ENCODE data around the gene FNDC3B. TPM values are rescaled to one million over a fixed set of nuclear protein-coding genes. Genes with fewer than 3 reads are reported as not detected.

FNDC3B gene
- total RNA-seq, 4 donors from 2014 or later: 23.9 to 61.9 (median 37.0) TPM

DNA sequence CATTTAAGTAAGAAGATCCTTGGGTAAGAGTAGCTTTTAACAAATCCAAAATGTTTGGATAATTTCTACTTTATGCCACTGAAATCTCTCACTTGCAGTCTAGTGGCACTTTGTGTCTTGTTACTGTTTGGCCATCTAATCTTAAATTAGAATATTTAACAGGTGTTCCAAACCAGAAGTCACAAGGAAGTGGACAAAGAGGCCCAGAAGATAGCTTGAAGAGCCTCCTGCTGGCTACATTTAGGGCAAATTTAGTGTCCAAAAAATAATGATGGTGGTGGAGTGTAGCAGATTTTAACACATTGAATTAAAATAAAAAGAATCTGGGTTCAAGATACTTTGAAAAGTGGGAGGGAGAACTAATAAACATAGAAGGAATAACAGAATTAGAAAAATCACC is 236.7 kb downstream of the FNDC3B start:
- H3K4me1 ChIP-seq: peaks cover 10% of the 10 kb centered on the region

DNA sequence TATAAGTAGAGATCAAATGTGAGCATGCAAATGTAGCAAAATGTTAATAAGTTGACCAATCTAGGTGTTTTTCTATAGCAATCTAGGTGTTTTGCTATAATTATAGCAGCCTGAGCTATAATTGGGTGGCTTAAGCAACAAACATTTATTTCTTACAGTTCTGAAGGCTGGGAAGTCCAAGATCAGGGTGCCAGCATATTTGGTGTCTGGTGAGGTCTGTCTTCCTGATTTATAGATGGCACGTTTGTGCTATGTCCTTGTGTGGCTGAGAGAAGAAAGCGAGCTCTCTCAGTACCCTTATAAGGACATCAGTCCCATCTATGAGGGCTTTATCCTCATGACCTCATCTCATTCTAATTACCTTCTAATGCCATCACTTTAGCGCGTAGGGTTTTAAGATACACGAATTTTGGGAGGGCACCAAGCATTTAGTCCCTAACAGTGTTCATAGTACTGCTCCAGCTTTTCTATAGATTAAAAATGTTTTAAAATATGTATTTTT is 237.8 kb downstream of the FNDC3B start:
- H3K4me3 ChIP-seq: no peak overlapping the region

More for the DNA sequence above, 236.7 kb downstream of the FNDC3B start:
- Histone ChIP-seq H3K9me3 (no peaks in the 10 kb centered on the region), H3K27me3 (no peaks in the 10 kb centered on the region), H3K27ac (no peak overlapping the region), H3K36me3 (no peaks in the 10 kb centered on the region), H3K4me3 (no peak overlapping the region)
- no peak for TF ChIP-seq EP300 (IDR thresholded peaks at IDR 0.05)
- no peak for DNase-seq (ENCODE audit: low spot score in 2 of 2)

DNA sequence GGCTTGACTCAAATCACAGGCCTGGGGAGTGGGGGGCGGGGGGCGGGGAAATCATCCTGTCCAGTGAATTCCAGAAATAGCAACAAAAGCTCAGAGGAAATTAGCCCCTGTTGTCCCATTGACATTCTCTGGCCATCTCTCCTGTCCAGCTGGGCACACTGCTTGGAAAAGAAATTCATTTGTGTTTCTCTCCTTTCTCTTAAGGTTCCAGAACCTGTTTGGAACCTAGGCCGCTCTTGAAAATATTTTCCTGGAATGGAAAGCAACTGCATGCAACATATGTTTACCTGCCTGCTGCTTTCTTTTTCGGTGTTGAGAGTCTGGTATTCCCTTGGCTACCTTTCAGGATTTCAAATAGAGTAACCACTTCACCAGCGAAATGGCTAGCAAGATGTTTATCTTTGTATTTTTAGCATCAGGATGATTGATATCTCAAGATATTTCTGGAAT is 239.8 kb downstream of the FNDC3B start:
- no peaks in the 10 kb centered on the region for H3K36me3 ChIP-seq
- no peak for TF ChIP-seq EP300 (IDR thresholded peaks at IDR 0.05)
- no peaks in the 10 kb centered on the region for H3K9me3 ChIP-seq
- H3K4me3 ChIP-seq: no peak overlapping the region
- peaks cover 7% of the 10 kb centered on the region for H3K4me1 ChIP-seq
- H3K27ac ChIP-seq: no peak overlapping the region
- 47% methylated on average over 5 of the region's 5 CpGs for WGBS
- no peak for DNase-seq (ENCODE audit: low spot score in 2 of 2)
- H3K27me3 ChIP-seq: no peaks in the 10 kb centered on the region

More for the DNA sequence above, 237.8 kb downstream of the FNDC3B start:
- H3K36me3 ChIP-seq: no peaks in the 10 kb centered on the region
- WGBS: 92% methylated on average over 5 of the region's 5 CpGs
- no peaks in the 10 kb centered on the region for H3K9me3 ChIP-seq
- H3K27ac ChIP-seq: no peak overlapping the region
- no peaks in the 10 kb centered on the region for H3K27me3 ChIP-seq
- H3K4me1 ChIP-seq: peaks cover 8% of the 10 kb centered on the region
- TF ChIP-seq POLR2AphosphoS5 (IDR thresholded peaks at IDR 0.05) (no peak), POLR2A (IDR thresholded peaks at IDR 0.05) (no peak), EP300 (IDR thresholded peaks at IDR 0.05) (no peak)
- TF ChIP-seq, protein P1, sequence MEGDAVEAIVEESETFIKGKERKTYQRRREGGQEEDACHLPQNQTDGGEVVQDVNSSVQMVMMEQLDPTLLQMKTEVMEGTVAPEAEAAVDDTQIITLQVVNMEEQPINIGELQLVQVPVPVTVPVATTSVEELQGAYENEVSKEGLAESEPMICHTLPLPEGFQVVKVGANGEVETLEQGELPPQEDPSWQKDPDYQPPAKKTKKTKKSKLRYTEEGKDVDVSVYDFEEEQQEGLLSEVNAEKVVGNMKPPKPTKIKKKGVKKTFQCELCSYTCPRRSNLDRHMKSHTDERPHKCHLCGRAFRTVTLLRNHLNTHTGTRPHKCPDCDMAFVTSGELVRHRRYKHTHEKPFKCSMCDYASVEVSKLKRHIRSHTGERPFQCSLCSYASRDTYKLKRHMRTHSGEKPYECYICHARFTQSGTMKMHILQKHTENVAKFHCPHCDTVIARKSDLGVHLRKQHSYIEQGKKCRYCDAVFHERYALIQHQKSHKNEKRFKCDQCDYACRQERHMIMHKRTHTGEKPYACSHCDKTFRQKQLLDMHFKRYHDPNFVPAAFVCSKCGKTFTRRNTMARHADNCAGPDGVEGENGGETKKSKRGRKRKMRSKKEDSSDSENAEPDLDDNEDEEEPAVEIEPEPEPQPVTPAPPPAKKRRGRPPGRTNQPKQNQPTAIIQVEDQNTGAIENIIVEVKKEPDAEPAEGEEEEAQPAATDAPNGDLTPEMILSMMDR (IDR thresholded peaks at IDR 0.05): no peak
- no peak for DNase-seq (ENCODE audit: low spot score in 2 of 2)

DNA sequence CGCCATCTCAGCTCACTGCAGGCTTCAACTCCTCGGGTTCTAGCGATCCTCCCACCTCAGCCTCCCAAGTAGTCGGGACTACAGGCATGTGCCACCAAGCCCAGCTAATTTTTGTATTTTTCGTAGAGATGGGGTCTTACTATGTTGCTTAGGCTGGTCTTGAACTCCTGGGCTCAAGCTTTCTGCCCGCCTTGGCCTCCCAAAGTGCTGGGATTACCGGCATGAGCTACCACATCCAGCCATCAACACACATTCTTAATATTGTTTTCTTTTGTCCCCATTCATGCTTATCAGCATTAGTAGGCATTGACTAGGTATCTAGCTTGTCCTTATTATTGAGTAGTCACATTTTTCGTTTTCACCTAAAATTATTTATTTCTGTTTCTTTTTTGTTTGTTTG is 240.6 kb downstream of the FNDC3B start:
- no peak for DNase-seq (ENCODE audit: low spot score in 2 of 2)
- Histone ChIP-seq H3K36me3 (no peaks in the 10 kb centered on the region), H3K27ac (no peak overlapping the region), H3K4me1 (peaks cover 7% of the 10 kb centered on the region), H3K4me3 (no peak overlapping the region), H3K27me3 (no peaks in the 10 kb centered on the region), H3K9me3 (no peaks in the 10 kb centered on the region)
- TF ChIP-seq, protein P1 (IDR thresholded peaks at IDR 0.05): no peak
- TF ChIP-seq POLR2AphosphoS5 (IDR thresholded peaks at IDR 0.05): no peak
- TF ChIP-seq POLR2A (IDR thresholded peaks at IDR 0.05): no peak
- TF ChIP-seq EP300 (IDR thresholded peaks at IDR 0.05): no peak
- 94% methylated on average over 8 of the region's 8 CpGs for WGBS

DNA sequence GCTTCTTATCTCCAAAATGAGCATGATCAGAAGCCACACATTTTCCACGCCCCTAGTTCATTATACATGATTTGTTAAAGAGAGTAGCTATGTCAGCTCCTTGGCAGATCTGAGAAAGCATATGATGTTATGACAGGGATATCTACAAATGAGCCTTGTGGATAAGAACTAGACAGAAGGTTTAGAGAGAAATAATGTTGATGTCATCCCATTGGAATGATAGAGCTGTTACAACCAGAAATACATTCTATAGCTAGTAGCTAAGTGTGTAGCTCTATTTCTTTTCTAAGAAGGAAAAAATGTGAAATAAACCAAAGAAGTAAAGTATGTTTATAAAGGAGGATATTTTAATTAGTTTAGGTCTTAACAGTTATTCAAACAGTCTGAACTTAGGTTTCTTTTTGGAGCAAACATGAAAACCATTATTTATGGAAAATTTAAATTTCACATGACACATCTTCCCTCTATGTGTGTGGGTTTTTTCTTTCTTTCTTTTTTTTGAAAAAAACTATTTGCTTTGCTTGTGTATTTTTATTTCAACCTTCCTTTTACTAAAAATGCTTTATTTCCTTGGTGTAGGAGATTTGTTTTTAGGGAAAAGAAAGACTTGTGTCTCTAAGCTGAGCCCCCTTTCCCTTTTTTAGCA is 241.2 kb downstream of the FNDC3B start:
- peaks cover 7% of the 10 kb centered on the region for H3K4me1 ChIP-seq
- 74% methylated on average over 1 of the region's 1 CpG for WGBS
- DNase-seq (ENCODE audit: low spot score in 2 of 2): no peak
- H3K27ac ChIP-seq: no peak overlapping the region
- no peaks in the 10 kb centered on the region for H3K9me3 ChIP-seq
- H3K27me3 ChIP-seq: no peaks in the 10 kb centered on the region
- H3K4me3 ChIP-seq: no peak overlapping the region
- H3K36me3 ChIP-seq: no peaks in the 10 kb centered on the region
- TF ChIP-seq POLR2AphosphoS5 (IDR thresholded peaks at IDR 0.05) (no peak), POLR2A (IDR thresholded peaks at IDR 0.05) (no peak), EP300 (IDR thresholded peaks at IDR 0.05) (no peak)
- TF ChIP-seq, protein P1 (IDR thresholded peaks at IDR 0.05): no peak

DNA sequence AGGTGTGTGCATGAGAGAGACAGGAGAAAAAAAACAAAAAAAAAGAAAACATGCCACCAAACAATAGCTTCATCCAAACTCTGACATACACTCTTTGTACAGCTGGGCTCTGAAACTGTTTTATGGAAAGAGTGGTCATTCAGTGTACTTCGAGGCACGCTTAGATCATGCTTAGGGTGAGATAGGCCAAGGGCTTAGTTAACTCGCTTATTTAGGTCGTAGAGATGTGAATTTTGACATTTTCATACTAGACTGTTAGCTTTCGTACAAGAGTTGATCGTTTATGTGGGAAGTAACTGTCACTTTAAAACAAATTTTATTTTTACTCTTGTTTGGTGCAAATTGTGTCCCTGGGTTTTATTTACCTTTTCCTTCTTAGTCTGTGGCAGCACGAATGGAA is 242.5 kb downstream of the FNDC3B start:
- Histone ChIP-seq H3K27me3 (no peaks in the 10 kb centered on the region), H3K4me1 (peaks cover 7% of the 10 kb centered on the region), H3K4me3 (no peak overlapping the region), H3K9me3 (no peaks in the 10 kb centered on the region), H3K36me3 (no peaks in the 10 kb centered on the region), H3K27ac (no peak overlapping the region)
- DNase-seq (ENCODE audit: low spot score in 2 of 2): no peak
- TF ChIP-seq, protein P1 (IDR thresholded peaks at IDR 0.05): no peak
- TF ChIP-seq EP300 (IDR thresholded peaks at IDR 0.05) (no peak), POLR2A (IDR thresholded peaks at IDR 0.05) (no peak)
- 88% methylated on average over 7 of the region's 7 CpGs for WGBS

Data from suprapubic skin (tissue), 4 donors.